ENCODE measurements around the gene GRIP2.

DNA sequence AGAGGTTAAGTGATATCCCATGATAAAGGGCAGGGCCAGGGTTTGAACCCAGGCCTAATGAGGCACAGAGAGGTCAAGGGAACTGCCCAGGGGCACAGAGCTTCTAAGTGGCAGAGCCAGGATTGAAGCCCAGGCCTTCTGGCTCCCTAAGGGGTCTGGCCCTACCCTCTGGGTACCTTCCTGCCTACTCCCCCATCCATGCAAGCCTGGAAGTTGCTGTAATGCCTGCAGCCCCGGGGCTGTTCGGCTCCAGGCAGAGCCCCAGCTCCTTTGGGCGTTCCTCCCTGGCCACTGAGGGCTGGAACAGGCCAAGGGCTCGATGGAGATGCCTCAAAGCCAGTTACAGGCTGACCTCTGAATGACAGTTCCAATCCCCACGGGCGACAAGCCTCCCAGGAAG is 4.5 kb downstream of the GRIP2 start:
- TF ChIP-seq, protein P1, sequence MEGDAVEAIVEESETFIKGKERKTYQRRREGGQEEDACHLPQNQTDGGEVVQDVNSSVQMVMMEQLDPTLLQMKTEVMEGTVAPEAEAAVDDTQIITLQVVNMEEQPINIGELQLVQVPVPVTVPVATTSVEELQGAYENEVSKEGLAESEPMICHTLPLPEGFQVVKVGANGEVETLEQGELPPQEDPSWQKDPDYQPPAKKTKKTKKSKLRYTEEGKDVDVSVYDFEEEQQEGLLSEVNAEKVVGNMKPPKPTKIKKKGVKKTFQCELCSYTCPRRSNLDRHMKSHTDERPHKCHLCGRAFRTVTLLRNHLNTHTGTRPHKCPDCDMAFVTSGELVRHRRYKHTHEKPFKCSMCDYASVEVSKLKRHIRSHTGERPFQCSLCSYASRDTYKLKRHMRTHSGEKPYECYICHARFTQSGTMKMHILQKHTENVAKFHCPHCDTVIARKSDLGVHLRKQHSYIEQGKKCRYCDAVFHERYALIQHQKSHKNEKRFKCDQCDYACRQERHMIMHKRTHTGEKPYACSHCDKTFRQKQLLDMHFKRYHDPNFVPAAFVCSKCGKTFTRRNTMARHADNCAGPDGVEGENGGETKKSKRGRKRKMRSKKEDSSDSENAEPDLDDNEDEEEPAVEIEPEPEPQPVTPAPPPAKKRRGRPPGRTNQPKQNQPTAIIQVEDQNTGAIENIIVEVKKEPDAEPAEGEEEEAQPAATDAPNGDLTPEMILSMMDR (conservative IDR thresholded peaks at IDR 0.05 in 1 of 2, IDR thresholded peaks at IDR 0.05 in 1 of 2; ENCODE audit: low read depth in 1 of 2, low read length in 2 of 2), result no peak
- no peak for TF ChIP-seq EZH2 (IDR thresholded peaks at IDR 0.05; ENCODE audit: low read length, missing control alignments)
